Retina (tissue), 1 donor: ENCODE data around the gene KIF1C.
"Not testable (repeated sequence)": the region's sequence is repeated elsewhere in the genome, so short reads cannot be mapped to it uniquely, and the experiment has no call there.

Experiments used
- DNase-seq: peaks from one replicate; pipeline ENCODE4 v3.0.0-alpha.2; 2016

KIF1C gene

GRCh38 chr17:5002121-5002788 is 4.5 kb downstream of the KIF1C start:
- no peak for DNase-seq

GRCh38 chr17:5003214-5003867 is 5.6 kb downstream of the KIF1C start:
- no peak for DNase-seq

- DNase-seq = no peak
Observed at GRCh38 chr17:5011928-5012327, 14.2 kb downstream of the KIF1C start.

- no peak for DNase-seq
Observed at GRCh38 chr17:5014357-5014756, 16.6 kb downstream of the KIF1C start.

GRCh38 chr17:5019475-5019956 is 21.8 kb downstream of the KIF1C start:
- no peak for DNase-seq

- DNase-seq = no peak
Observed at GRCh38 chr17:5020502-5021023, 22.8 kb downstream of the KIF1C start.

- no peak for DNase-seq
Observed at GRCh38 chr17:5022171-5022711, 24.5 kb downstream of the KIF1C start.

GRCh38 chr17:5023588-5024147 is 25.9 kb downstream of the KIF1C start:
- no peak for DNase-seq

GRCh38 chr17:5024604-5025003 is 26.9 kb downstream of the KIF1C start:
- no peak for DNase-seq

GRCh38 chr17:5027299-5027698 is 29.5 kb downstream of the KIF1C start:
- no peak for DNase-seq

GRCh38 chr17:5027916-5028315 is 30.2 kb downstream of the KIF1C start:
- DNase-seq = no peak

- not testable (repeated sequence) for DNase-seq
Observed at GRCh38 chr17:5030168-5030567, 32.4 kb downstream of the KIF1C start.

- DNase-seq = peak; percentile 77
Observed at GRCh38 chr17:5031365-5032082, 33.8 kb downstream of the KIF1C start.

GRCh38 chr17:5032865-5033264 is 35.1 kb downstream of the KIF1C start:
- no peak for DNase-seq

- DNase-seq = no peak
Observed at GRCh38 chr17:5033352-5034015, 35.7 kb downstream of the KIF1C start.

- no peak for DNase-seq
Observed at GRCh38 chr17:5034063-5034462, 36.3 kb downstream of the KIF1C start.

GRCh38 chr17:5034651-5035050 is 36.9 kb downstream of the KIF1C start:
- DNase-seq = no peak

- DNase-seq = no peak
Observed at GRCh38 chr17:5035315-5035714, 37.6 kb downstream of the KIF1C start, which contains the start of gene SLC52A1. Gene SLC52A1 (minus strand): TSS chr17:5035426. CDS start chr17:5034606, 820 bp downstream.

- DNase-seq = no peak
Observed at GRCh38 chr17:5042157-5043022, 44.6 kb downstream of the KIF1C start.

- no peak for DNase-seq
Observed at GRCh38 chr17:5043524-5043923, 45.8 kb downstream of the KIF1C start.

GRCh38 chr17:5044630-5045029 is 46.9 kb downstream of the KIF1C start:
- DNase-seq = no peak
